Psoas muscle (tissue), 8 donors: ENCODE data around the gene TWF2. TPM values are rescaled to one million over a fixed set of nuclear protein-coding genes. Genes with fewer than 3 reads are reported as not detected.

Source experiments
- ATAC-seq, 4 donors: fragments of 200-7000 bp; cut with Tn5 transposase; one replicate each; pipeline ENCODE4 v1.9.1; 2020; ENCODE audit warnings: moderate library complexity in 3 of 4, mild to moderate bottlenecking in 2 of 4
- DNase-seq, 2 donors: peaks; one replicate each; pipeline ENCODE4 v3.0.0-alpha.2; 2020
- H3K27ac ChIP-seq: fragments of 200-600 bp; one replicate; pipeline ENCODE4 v1.8.0; 2022
- H3K27me3 ChIP-seq, 3 donors: fragments of 200-600 bp in 1 of 3; one replicate each; pipeline versions ENCODE4 v1.6.1 to v1.8.0; 2013 to 2022; ENCODE audit warnings: low read length in 2 of 3, mild to moderate bottlenecking in 2 of 3, moderate library complexity in 1 of 3; ENCODE audit not compliant: insufficient read depth in 3 of 3
- H3K36me3 ChIP-seq, 2 donors: fragments of 200-600 bp in 1 of 2; one replicate each; pipeline versions ENCODE4 v1.6.1 to v1.8.0; 2013 to 2022; ENCODE audit warnings: low read depth in 1 of 2, mild to moderate bottlenecking in 1 of 2, moderate library complexity in 1 of 2; ENCODE audit not compliant: insufficient read depth in 1 of 2
- H3K4me1 ChIP-seq: fragments of 200-600 bp; one replicate; pipeline ENCODE4 v1.8.0; 2022
- H3K4me3 ChIP-seq: fragments of 200-600 bp; one replicate; pipeline ENCODE4 v1.8.0; 2022; ENCODE audit warnings: mild to moderate bottlenecking
- H3K9me3 ChIP-seq: fragments of 200-600 bp; one replicate; pipeline ENCODE4 v1.8.0; 2022
- WGBS, 3 donors: extraction: QIAGEN DNeasy Blood & Tissue Kit; methylation state at CpG; one replicate each; pipeline versions ENCODE4 v1.1.6 to v1.1.7; 2013; 5-methylcytosine and 5-hydroxymethylcytosine counted together
- intact Hi-C, 2 donors: fragments of 100-400 bp; cut with DNase I; formaldehyde crosslinking; loops; one replicate each; pipeline versions ENCODE4 v1.11.0 to v1.14.2; 2022
- polyA plus RNA-seq, 3 donors: library from polyadenylated mRNA; stranded (reverse); fragments of 200-250 nt; gene quantifications; one replicate each; pipeline ENCODE4 v1.2.3, GENCODE V29; 2013
- total RNA-seq, 4 donors: library from RNA; stranded (reverse); fragmentation: NEBNext Ultra II Directional in 2 of 4; extraction: Animal tissue kit (Norgen Biotek cat#: 25700) in 2 of 4; gene quantifications; one replicate each; pipeline versions ENCODE4 v1.2.1 to v1.2.4, GENCODE V29; 2021 to 2023
- TF ChIP-seq, protein P1 (sequence below): fragments of 200-600 bp; IDR thresholded peaks from one replicate; pipeline ENCODE4 v1.8.0; 2022; ENCODE audit warnings: antibody characterized with exemption
- donor health status: healthy with polysubstance abuse.
- donor health status: DM: no; HTN: no; CAD: no; lungs with moderate emphysema.
- donor health status: Bipolar disorder and iron deficiency.
- donor health status: healthy.
- donor health status: DM: yes; HTN: yes; CAD: no.
- donor health status: DM: no; HTN: no; CAD: no.
- donor health status: DM: no; HTN: no; CAD: no.
- donor health status: DM: yes; HTN: yes; CAD: no.

TWF2 gene
- total and polyA plus RNA-seq, 7 donors = 19.6 to 224 (median 136) TPM

DNA sequence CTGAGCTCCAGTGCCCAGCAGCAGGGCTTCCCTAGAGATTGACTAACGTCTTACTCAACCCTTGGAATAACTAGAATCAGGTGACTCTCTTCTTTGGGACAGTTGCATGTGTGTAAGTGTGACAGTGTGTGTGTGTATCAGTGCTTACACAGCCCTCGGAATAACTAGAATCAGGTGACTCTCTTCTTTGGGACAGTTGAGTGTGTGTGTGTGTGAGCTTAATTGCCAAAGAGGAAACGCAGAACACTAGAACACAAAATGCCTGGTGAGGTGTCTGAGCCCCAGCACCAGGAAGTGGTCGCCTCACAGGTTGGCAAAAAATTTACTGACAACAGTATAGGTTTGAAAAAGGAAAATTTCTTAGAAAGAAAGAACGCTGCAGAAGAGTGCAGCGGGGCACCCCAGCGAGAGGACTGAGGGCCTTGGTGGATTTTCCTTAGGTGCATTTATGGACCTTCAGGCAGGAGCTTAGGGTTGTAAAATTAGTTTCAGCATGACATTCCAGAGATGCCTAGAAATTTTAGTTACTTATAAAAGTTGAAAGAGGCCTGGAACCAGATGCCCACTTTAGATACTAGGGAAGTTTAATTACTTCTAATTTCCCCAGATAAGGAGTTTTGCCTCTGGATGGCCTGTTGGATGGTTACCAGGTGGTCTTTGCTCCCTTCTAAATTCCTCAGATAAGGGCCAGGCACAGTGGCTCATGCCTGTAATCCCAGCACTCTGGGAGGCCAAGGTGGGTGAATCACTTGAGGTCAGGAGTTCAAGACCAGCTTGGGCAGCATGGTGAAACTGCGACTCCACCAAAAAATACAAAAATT, 43.2 kb upstream of the TWF2 start:
- Histone ChIP-seq H3K27ac (no peak overlapping the region), H3K4me3 (no peak overlapping the region), H3K9me3 (no peaks in the 10 kb centered on the region), H3K4me1 (peaks cover 24% of the 10 kb centered on the region), H3K36me3 (peaks cover 0 to 16% of the 10 kb centered on the region in 2 donors), H3K27me3 (no peaks in the 10 kb centered on the region)
- ATAC-seq = no peak
- intact Hi-C loops = no loop called here
- DNase-seq = no peak
- WGBS, 3 donors = 74 to 78% (median 77%) methylated on average over 8 of the region's 8 CpGs
- TF ChIP-seq, protein P1, sequence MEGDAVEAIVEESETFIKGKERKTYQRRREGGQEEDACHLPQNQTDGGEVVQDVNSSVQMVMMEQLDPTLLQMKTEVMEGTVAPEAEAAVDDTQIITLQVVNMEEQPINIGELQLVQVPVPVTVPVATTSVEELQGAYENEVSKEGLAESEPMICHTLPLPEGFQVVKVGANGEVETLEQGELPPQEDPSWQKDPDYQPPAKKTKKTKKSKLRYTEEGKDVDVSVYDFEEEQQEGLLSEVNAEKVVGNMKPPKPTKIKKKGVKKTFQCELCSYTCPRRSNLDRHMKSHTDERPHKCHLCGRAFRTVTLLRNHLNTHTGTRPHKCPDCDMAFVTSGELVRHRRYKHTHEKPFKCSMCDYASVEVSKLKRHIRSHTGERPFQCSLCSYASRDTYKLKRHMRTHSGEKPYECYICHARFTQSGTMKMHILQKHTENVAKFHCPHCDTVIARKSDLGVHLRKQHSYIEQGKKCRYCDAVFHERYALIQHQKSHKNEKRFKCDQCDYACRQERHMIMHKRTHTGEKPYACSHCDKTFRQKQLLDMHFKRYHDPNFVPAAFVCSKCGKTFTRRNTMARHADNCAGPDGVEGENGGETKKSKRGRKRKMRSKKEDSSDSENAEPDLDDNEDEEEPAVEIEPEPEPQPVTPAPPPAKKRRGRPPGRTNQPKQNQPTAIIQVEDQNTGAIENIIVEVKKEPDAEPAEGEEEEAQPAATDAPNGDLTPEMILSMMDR = no peak

DNA sequence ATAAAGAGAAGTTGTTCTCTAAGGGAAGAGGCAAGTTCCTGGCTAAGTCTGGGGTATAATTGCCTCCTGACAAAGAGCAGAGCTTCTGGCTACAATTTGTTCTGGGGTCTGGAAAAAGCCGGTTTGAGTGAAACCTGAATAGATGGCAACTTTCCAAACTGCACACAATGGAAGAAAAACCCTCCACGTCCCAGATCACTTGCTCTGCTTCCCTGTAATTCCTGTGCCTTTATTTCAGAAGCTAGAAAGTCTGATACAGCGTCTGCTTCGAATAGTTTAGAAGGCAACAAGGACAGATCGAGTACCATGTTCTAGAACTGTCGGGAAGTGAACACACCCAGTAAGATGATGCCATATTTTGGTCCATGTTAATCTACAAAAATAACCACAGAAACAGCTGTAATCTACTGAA, 41.1 kb upstream of the TWF2 start:
- ATAC-seq (peak in 1 of 4 donors; percentile 16), DNase-seq (no peak)
- 3 to 17% (median 10%) methylated on average over 6 of the region's 6 CpGs for WGBS, 3 donors
- intact Hi-C loops = no loop called here
- H3K27me3 ChIP-seq = no peaks in the 10 kb centered on the region
- peak overlapping the region; percentile 77 for H3K4me3 ChIP-seq
- TF ChIP-seq, protein P1 = no peak
- H3K9me3 ChIP-seq = no peaks in the 10 kb centered on the region
- H3K36me3 ChIP-seq = peaks cover 2 to 16% of the 10 kb centered on the region in 2 donors
- H3K27ac ChIP-seq = peak overlapping the region; percentile 93
- H3K4me1 ChIP-seq = peaks cover 40% of the 10 kb centered on the region

DNA sequence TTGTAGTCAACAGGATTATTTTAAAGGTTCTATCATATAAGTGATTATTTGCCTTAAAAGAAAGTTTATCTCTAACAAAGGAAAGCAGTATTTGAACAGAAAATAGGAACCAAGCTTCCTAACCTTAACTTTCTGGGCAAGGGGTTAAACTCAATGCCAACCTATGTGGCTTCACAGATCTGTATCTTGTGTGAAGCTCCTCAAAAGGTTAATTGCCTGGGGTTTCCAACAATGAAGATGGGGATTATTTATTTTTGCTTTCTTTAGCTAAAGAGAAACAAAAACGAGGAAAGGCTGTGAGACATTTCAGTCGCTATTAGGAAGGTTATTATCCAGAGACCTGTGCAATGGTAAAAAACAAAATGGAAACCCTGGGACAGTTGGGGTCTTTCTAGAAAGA, 40.6 kb upstream of the TWF2 start:
- TF ChIP-seq, protein P1 = no peak
- peak overlapping the region; percentile 77 for H3K4me3 ChIP-seq
- H3K36me3 ChIP-seq = peaks cover 2 to 17% of the 10 kb centered on the region in 2 donors
- DNase-seq (no peak), ATAC-seq (no peak)
- peak overlapping the region; percentile 93 for H3K27ac ChIP-seq
- 29 to 44% (median 37%) methylated on average over 2 of the region's 2 CpGs for WGBS, 3 donors
- intact Hi-C loops = loop anchor here in 1 of 2 donors (5.0 kb wide), 1 partner anchor 42 kb away; the partner anchor contains the start of gene TWF2
- no peaks in the 10 kb centered on the region for H3K9me3 ChIP-seq
- no peaks in the 10 kb centered on the region for H3K27me3 ChIP-seq
- H3K4me1 ChIP-seq = peaks cover 43% of the 10 kb centered on the region

DNA sequence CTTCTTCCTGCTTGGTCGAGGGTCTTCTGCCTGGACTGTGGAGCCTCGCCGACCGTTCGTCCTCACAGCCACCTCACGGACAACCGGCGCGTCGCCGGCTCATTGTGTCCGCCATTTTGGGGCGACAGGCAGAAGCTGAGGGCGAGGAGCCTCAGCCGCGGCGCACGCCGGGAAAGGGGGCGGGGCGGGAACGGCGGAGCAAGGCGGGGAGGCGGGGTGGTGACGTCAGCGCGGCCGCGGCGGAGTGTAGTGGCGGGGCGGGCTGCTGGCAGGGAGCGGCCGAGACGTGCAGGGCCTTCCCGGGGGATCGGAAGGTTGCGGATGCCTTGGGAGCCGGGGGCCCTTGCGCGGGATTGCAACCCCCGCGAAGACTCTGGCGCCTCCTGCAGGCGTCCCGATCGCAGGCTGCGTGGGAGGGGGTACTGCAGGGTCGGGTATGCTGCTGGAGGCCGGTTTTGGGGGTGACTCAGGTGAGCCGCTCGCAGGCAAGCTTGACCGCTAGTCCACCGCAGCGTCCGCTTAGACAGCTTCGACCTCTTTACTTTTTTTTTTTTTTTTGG, 39.6 kb upstream of the TWF2 start, which contains the start of gene WDR82:
Gene WDR82 (minus strand): TSS at position 140 of the 560 bp plus-strand sequence. CDS start 288 bp downstream, outside the sequence.
- Histone ChIP-seq H3K9me3 (no peaks in the 10 kb centered on the region), H3K27me3 (no peaks in the 10 kb centered on the region), H3K27ac (peak within 1 kb of the TSS; percentile 93), H3K36me3 (peaks cover 2 to 17% of the 10 kb centered on the region in 2 donors), H3K4me1 (peaks cover 50% of the 10 kb centered on the region), H3K4me3 (peak within 1 kb of the TSS; percentile 77)
- intact Hi-C loops = loop anchor here (1.0 to 5.0 kb wide), 2 partner anchors 9 to 41 kb away; partner anchors contain the start of genes GLYCTK (in 1 of the 2) and TWF2 (in 1 of the 2)
- DNase-seq (peak; percentile 98 to 99), ATAC-seq (peak; percentile 93 to 95 (median 94))
- 0 to 1% (median 1%) methylated on average over 29 to 58 of the region's 58 CpGs for WGBS, 3 donors
- TF ChIP-seq, protein P1 = peak; percentile 52
